ENCODE measurements around the gene RAB36.

GRCh38 chr22:23181721-23182308, 36.5 kb downstream of the RAB36 start:
- TF ChIP-seq CTCF (IDR thresholded peaks at IDR 0.05; ENCODE audit: poor library complexity), result no peak
- no peak for TF ChIP-seq EZH2phosphoT487 (IDR thresholded peaks at IDR 0.05; ENCODE audit: low read depth, severe bottlenecking, unreplicated experiment)
